Hematopoietic multipotent progenitor cell treated with erythropoietin and hydrocortisone succinate and interleukin-3 and kit ligand, for 15 days (in vitro differentiated cells): Measurements from ENCODE around the gene DIP2C.
"Not testable (repeated sequence)": the region's sequence is repeated elsewhere in the genome, so short reads cannot be mapped to it uniquely, and the experiment has no call there.

Experiments
- DNase-seq: peaks from one replicate; pipeline ENCODE4 v3.0.0-alpha.2; 2015; ENCODE audit warnings: low spot score

The DIP2C gene

GRCh38 chr10:610642-611305 lies 78.7 kb downstream of the DIP2C start:
- DNase-seq: not testable (repeated sequence)

- DNase-seq: no peak
These were observed 79.5 kb downstream of the DIP2C start for GRCh38 chr10:609868-610545.

GRCh38 chr10:609262-609658 lies 80.2 kb downstream of the DIP2C start:
- DNase-seq: no peak

GRCh38 chr10:608331-609261 lies 80.9 kb downstream of the DIP2C start:
- DNase-seq: no peak

- no peak for DNase-seq
These were observed 81.8 kb downstream of the DIP2C start for GRCh38 chr10:607545-608185.

GRCh38 chr10:606762-607544 lies 82.5 kb downstream of the DIP2C start:
- no peak for DNase-seq

- no peak for DNase-seq
These were observed 83.7 kb downstream of the DIP2C start for GRCh38 chr10:605632-606325.

GRCh38 chr10:604716-605631 lies 84.5 kb downstream of the DIP2C start:
- no peak for DNase-seq

- DNase-seq: no peak
These were observed 85.7 kb downstream of the DIP2C start for GRCh38 chr10:603745-604144.

- DNase-seq: no peak
These were observed 87.0 kb downstream of the DIP2C start for GRCh38 chr10:602391-603005.

- no peak for DNase-seq
These were observed 87.9 kb downstream of the DIP2C start for GRCh38 chr10:601660-601963.

- DNase-seq: no peak
These were observed 88.4 kb downstream of the DIP2C start for GRCh38 chr10:600876-601659.

GRCh38 chr10:600234-600633 lies 89.2 kb downstream of the DIP2C start:
- no peak for DNase-seq

- DNase-seq: no peak
These were observed 89.7 kb downstream of the DIP2C start for GRCh38 chr10:599767-600166.

- DNase-seq: no peak
These were observed 90.9 kb downstream of the DIP2C start for GRCh38 chr10:598415-599170.

GRCh38 chr10:597976-598375 lies 91.5 kb downstream of the DIP2C start:
- DNase-seq: no peak

- DNase-seq: no peak
These were observed 92.6 kb downstream of the DIP2C start for GRCh38 chr10:596725-597345.
